ENCODE measurements around the gene MAGI2. TPM values are rescaled to one million over a fixed set of nuclear protein-coding genes. Genes with fewer than 3 reads are reported as not detected.

The MAGI2 gene
- total and polyA plus RNA-seq, 4 donors = 0.37 to 4.1 (median 1.4) TPM

DNA sequence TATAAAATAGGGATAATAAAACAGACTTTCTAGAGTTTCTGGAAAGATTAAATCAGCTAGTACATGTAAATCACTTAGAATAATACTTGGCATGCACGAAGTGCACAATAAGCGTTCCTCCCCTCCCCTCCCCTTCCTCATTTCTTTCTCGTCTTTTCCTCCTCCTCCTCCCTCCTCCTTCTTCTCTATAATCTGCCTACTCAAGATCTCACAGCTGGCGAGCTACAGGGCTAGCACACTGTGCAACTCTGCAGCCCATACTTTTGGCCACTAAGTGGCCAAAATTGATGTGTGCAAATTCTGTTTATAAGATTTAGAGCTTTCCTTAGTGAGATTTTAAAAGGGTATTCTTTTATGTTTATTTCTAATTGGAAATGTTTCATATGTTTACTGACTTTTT, 1089.6 kb downstream of the MAGI2 start:
- no peaks in the 10 kb centered on the region for H3K4me1 ChIP-seq (ENCODE audit: control insufficient read depth in 4 of 4, insufficient read depth in 4 of 4, low read length in 3 of 4)
- DNase-seq (ENCODE audit: low spot score) = no peak
- no peak for TF ChIP-seq RAD21 (IDR thresholded peaks at IDR 0.05)
- no peak for TF ChIP-seq TAF1 (conservative IDR thresholded peaks at IDR 0.05)
- TF ChIP-seq SP1 (IDR thresholded peaks at IDR 0.05) = no peak
- no peak for TF ChIP-seq GABPA (IDR thresholded peaks at IDR 0.05 in 1 of 2, conservative IDR thresholded peaks at IDR 0.05 in 1 of 2)
- no peak for TF ChIP-seq FOXA1 (IDR thresholded peaks at IDR 0.05)
- no peak for TF ChIP-seq HNF4G (IDR thresholded peaks at IDR 0.05)
- no peak for TF ChIP-seq EGR1 (IDR thresholded peaks at IDR 0.05; ENCODE audit: low read depth in 2 of 2)
- no peak for TF ChIP-seq YY1 (IDR thresholded peaks at IDR 0.05)
- TF ChIP-seq HNF4A (conservative IDR thresholded peaks at IDR 0.05) = no peak
- no peak for TF ChIP-seq NR2F2 (IDR thresholded peaks at IDR 0.05)
- TF ChIP-seq ZBTB33 (IDR thresholded peaks at IDR 0.05) = no peak
- no peak for TF ChIP-seq RXRA (IDR thresholded peaks at IDR 0.05)
- no peak for TF ChIP-seq JUND (IDR thresholded peaks at IDR 0.05)
- no peaks in the 10 kb centered on the region for H3K9me3 ChIP-seq (ENCODE audit: control insufficient read depth in 4 of 4, low read length in 3 of 4)
- WGBS = 75% methylated on average over 4 of the region's 4 CpGs
- no peak overlapping the region for H3K27ac ChIP-seq (ENCODE audit: low read depth in 1 of 2, low read length in 2 of 2)
- no peak overlapping the region for H3K4me3 ChIP-seq (ENCODE audit: low read depth in 1 of 3, low read length in 3 of 3)
- no peaks in the 10 kb centered on the region for H3K27me3 ChIP-seq (ENCODE audit: control insufficient read depth in 4 of 4, insufficient read depth in 4 of 4, low read length in 3 of 4)
- H3K36me3 ChIP-seq (ENCODE audit: control insufficient read depth in 4 of 4, insufficient read depth in 3 of 4, low read depth in 1 of 4, low read length in 3 of 4) = no peaks in the 10 kb centered on the region
- no peak overlapping the region for H3K9ac ChIP-seq (ENCODE audit: low read depth in 1 of 2, low read length in 2 of 2)

- WGBS = 95% methylated on average over 1 of the region's 1 CpG
- no peaks in the 10 kb centered on the region for H3K36me3 ChIP-seq (ENCODE audit: control insufficient read depth in 4 of 4, insufficient read depth in 3 of 4, low read depth in 1 of 4, low read length in 3 of 4)
- H3K9ac ChIP-seq (ENCODE audit: low read depth in 1 of 2, low read length in 2 of 2) = no peak overlapping the region
- no peak overlapping the region for H3K4me3 ChIP-seq (ENCODE audit: low read depth in 1 of 3, low read length in 3 of 3)
- TF ChIP-seq FOXA1 (IDR thresholded peaks at IDR 0.05) (no peak), NR2F2 (IDR thresholded peaks at IDR 0.05) (no peak), GABPA (IDR thresholded peaks at IDR 0.05 in 1 of 2, conservative IDR thresholded peaks at IDR 0.05 in 1 of 2) (no peak), RAD21 (IDR thresholded peaks at IDR 0.05) (no peak), RXRA (IDR thresholded peaks at IDR 0.05) (no peak), ATF3 (IDR thresholded peaks at IDR 0.05) (no peak), YY1 (IDR thresholded peaks at IDR 0.05) (no peak), ZBTB33 (IDR thresholded peaks at IDR 0.05) (no peak), MAX (IDR thresholded peaks at IDR 0.05) (no peak), EGR1 (IDR thresholded peaks at IDR 0.05; ENCODE audit: low read depth in 2 of 2) (no peak)
- no peaks in the 10 kb centered on the region for H3K27me3 ChIP-seq (ENCODE audit: control insufficient read depth in 4 of 4, insufficient read depth in 4 of 4, low read length in 3 of 4)
- no peaks in the 10 kb centered on the region for H3K4me1 ChIP-seq (ENCODE audit: control insufficient read depth in 4 of 4, insufficient read depth in 4 of 4, low read length in 3 of 4)
- DNase-seq (ENCODE audit: low spot score) = no peak
- no peaks in the 10 kb centered on the region for H3K9me3 ChIP-seq (ENCODE audit: control insufficient read depth in 4 of 4, low read length in 3 of 4)
- no peak overlapping the region for H3K27ac ChIP-seq (ENCODE audit: low read depth in 1 of 2, low read length in 2 of 2)
Observed at GRCh38 chr7:78359836-78360235, 1093.6 kb downstream of the MAGI2 start.

- no peak overlapping the region for H3K4me3 ChIP-seq (ENCODE audit: low read depth in 1 of 3, low read length in 3 of 3)
- no peak overlapping the region for H3K9ac ChIP-seq (ENCODE audit: low read depth in 1 of 2, low read length in 2 of 2)
- DNase-seq (ENCODE audit: low spot score) = no peak
- WGBS = 89% methylated on average over 2 of the region's 2 CpGs
- no peaks in the 10 kb centered on the region for H3K36me3 ChIP-seq (ENCODE audit: control insufficient read depth in 4 of 4, insufficient read depth in 3 of 4, low read depth in 1 of 4, low read length in 3 of 4)
- no peak overlapping the region for H3K27ac ChIP-seq (ENCODE audit: low read depth in 1 of 2, low read length in 2 of 2)
- H3K27me3 ChIP-seq (ENCODE audit: control insufficient read depth in 4 of 4, insufficient read depth in 4 of 4, low read length in 3 of 4) = no peaks in the 10 kb centered on the region
- H3K4me1 ChIP-seq (ENCODE audit: control insufficient read depth in 4 of 4, insufficient read depth in 4 of 4, low read length in 3 of 4) = no peaks in the 10 kb centered on the region
- no peaks in the 10 kb centered on the region for H3K9me3 ChIP-seq (ENCODE audit: control insufficient read depth in 4 of 4, low read length in 3 of 4)
- TF ChIP-seq ATF3 (IDR thresholded peaks at IDR 0.05) (no peak), YY1 (IDR thresholded peaks at IDR 0.05) (no peak), SP1 (IDR thresholded peaks at IDR 0.05) (no peak), CTCF (IDR thresholded peaks at IDR 0.05; ENCODE audit: low read depth, low read length, missing input control) (no peak), HNF4G (IDR thresholded peaks at IDR 0.05) (no peak), NR2F2 (IDR thresholded peaks at IDR 0.05) (no peak), TAF1 (conservative IDR thresholded peaks at IDR 0.05) (no peak), EGR1 (IDR thresholded peaks at IDR 0.05; ENCODE audit: low read depth in 2 of 2) (no peak), FOXA1 (IDR thresholded peaks at IDR 0.05) (no peak), GABPA (IDR thresholded peaks at IDR 0.05 in 1 of 2, conservative IDR thresholded peaks at IDR 0.05 in 1 of 2) (no peak), JUND (IDR thresholded peaks at IDR 0.05) (no peak), RAD21 (IDR thresholded peaks at IDR 0.05) (no peak), RXRA (IDR thresholded peaks at IDR 0.05) (no peak), ZBTB33 (IDR thresholded peaks at IDR 0.05) (no peak)
Observed at GRCh38 chr7:78357709-78358108, 1095.8 kb downstream of the MAGI2 start.

Measured in liver (tissue), 9 donors.